Kidney tubule cell (primary cell): ENCODE data around the gene PTPRJ.
A peak's percentile ranks its signal among the peaks of the same experiment; 100 is the strongest.

ENCODE experiments used
- DNase-seq: peaks from one replicate; pipeline ENCODE4 v3.0.0-alpha.2; 2018; ENCODE audit warnings: low spot score

Gene PTPRJ

GRCh38 chr11:47997063-47998053, 17.0 kb downstream of the PTPRJ start:
- no peak for DNase-seq

DNA sequence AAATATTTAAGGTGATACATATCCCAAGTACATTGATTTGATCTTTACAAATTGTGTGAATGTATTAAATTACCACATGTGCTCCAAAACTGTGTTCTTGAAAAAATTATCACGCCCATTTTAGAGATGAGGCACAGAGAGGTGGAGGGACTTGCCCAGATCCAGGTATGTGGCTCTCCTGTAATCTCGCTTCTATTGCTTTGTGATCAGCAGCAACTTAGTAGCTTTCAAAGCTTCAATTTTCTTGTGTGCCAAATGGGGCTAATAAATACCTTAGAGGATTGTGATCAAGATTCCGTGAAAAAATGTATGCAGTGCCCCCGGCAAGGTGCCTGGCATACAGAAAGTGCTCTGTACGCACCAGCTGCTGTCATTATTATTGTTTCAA, 18.0 kb downstream of the PTPRJ start:
- DNase-seq, result no peak

GRCh38 chr11:47998733-47999359, 18.5 kb downstream of the PTPRJ start:
- DNase-seq, result peak; percentile 95

DNA sequence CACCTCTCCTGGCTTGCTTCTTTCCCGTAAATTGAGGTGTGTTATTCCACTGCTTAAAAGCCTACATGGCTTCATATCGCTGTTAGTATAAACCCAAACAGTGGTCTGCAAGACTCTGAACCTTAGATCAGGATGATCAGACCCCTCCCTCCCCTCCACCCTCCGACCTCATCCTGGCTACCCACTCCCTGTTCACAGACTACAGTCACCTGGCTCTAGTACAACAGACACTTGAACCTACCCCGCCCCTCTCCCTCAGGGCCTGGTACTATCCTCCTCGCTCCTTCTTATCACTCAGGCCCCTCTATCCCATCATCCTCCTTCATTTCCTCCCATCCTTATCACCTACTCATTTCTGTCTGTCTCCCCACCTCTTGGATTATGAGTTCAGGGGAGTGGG, 20.1 kb downstream of the PTPRJ start:
- DNase-seq, result no peak

DNA sequence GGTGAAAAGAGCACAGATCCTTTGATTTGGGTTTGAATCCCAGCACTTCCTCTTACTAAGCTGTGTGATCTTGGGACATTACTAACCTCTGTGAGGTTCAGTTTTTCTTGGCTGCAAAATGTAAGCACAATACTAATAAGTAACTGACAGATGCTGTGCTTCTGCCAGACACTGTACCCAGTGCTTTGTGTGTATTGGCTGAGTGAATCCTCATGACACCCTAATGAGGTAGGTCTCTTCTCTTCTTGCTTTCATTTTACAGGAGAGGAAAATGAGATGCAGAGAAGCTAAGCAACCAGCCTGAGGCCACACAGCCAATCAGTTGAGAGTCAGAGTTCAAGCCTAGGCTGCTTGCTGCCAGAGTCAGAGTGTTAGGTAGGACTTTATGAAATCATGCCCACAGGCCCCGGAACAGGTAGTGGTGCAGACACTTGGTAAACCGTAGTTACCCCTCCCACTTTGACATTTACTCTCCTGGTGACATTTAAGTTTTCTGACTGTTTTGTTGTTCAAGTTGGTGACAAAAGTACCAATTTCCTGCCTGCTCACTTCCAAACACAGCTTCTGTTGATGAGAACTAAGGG, 21.2 kb downstream of the PTPRJ start:
- peak; percentile 94 for DNase-seq

DNA sequence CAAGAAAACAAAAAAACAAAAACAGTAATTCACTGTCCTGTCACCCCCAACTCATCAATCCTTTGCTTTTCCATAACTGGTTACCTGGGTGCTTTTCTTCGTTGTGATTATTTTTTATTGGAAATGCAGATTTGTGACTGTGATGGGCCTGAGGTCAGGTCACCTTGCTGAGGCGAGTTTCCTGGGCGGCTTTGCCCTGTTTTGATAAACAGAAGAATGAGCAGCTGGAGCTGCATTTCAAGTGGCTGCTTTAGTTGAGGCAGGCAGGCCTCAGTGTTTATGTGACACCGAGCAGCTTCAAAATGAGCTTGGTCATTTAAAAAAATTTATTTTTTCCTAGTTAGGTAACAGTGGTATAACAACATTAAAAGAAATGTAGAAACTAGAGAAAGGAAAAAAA, 22.2 kb downstream of the PTPRJ start:
- no peak for DNase-seq

GRCh38 chr11:48003926-48004325, 23.6 kb downstream of the PTPRJ start:
- DNase-seq, result no peak

GRCh38 chr11:48004456-48004855, 24.1 kb downstream of the PTPRJ start:
- DNase-seq, result no peak

DNA sequence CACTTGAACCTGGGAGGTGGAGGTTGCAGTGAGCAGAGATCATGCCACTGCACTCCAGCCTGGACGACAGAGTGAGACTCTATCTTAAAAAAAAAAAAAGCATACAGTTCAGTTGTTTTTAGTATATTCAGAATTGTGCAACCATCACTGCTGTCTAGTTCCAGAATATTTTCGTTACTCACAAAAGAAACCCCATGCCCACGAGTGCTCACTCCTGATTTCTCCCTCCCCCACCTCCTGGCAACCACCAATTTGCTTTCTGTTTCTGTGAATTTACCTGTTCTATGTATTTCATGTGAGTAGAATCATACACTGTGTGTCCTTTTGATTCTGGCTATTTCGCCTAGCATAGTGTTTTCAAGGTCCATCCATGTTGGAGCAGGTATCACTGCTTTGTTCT, 24.8 kb downstream of the PTPRJ start:
- DNase-seq, result no peak

DNA sequence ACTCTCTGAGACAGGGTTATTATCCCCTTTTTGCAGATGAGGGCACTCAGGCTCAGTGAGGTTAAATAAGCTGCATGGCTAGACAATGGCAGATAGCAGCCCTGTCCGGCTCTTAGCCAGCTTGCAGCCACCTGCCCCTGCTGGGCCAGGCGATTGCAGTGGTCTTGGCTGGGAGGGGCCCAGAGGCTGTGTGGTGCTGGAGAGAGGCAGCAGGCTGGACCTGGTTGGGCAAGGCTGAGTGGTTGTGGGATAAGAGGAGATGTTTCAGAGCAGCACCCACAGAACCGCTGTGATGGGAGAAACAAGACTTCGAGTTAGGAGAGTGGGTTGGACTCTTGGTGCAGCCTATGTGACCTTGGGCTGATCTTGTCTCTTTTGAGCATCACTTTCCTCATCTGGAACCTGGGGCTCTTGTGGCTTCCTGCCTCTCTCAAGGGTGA, 25.5 kb downstream of the PTPRJ start:
- no peak for DNase-seq

- DNase-seq, result peak; percentile 53
Observed at GRCh38 chr11:48006301-48006992, 26.1 kb downstream of the PTPRJ start.

GRCh38 chr11:48007677-48008076, 27.3 kb downstream of the PTPRJ start:
- peak; percentile 32 for DNase-seq

DNA sequence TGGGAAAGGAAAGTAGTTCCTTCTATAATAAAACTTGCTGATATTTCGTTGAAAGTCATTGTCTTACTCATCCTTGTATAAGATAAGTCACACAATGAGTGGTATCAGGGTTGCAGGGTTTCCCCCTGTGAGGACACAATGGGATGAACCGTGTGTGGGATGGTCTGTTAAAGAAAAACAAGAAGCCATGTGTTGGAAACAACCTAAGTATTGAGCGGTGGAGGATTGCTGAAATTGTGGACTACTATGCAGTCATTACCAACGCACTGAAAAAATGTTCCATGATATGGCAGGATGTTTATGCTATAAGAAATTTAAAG, 28.6 kb downstream of the PTPRJ start:
- DNase-seq, result no peak

DNA sequence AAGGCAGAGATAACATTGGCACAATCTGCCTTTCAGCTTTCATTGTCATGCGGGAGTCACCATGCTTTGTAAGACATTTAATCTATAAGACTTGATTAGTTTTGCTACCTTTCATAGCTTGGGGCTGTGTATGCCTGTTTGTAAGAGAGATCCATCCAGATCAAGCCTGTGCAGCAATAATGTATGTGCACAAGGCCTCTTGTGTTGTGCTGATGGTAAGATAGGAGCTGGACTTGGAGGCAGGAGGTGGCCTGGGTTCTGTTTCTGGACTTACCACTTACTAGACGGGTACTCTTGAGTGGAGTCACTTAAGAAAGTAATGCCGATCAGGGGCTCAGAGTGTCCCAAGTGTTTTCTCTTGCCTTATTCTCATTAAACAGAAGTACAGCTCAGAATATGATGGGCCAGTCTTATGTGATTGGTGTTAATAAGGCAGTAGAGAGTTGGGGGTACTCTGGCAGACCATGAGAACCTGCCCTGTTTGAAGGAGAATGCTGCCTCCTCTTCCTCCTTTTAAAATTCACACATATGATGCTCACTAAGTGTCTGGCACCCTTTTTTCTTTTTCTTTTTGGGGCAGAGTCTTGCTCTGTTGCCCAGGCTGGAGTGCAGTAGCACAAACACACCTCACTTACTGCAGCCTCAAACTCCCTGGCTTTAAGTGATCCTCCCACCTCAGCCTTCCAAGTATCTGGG, 30.9 kb downstream of the PTPRJ start:
- no peak for DNase-seq

GRCh38 chr11:48011798-48012391, 31.5 kb downstream of the PTPRJ start:
- DNase-seq, result no peak

GRCh38 chr11:48013269-48013901, 33.0 kb downstream of the PTPRJ start:
- peak; percentile 96 for DNase-seq

- DNase-seq, result no peak
Observed at GRCh38 chr11:48014917-48015316, 34.6 kb downstream of the PTPRJ start.

DNA sequence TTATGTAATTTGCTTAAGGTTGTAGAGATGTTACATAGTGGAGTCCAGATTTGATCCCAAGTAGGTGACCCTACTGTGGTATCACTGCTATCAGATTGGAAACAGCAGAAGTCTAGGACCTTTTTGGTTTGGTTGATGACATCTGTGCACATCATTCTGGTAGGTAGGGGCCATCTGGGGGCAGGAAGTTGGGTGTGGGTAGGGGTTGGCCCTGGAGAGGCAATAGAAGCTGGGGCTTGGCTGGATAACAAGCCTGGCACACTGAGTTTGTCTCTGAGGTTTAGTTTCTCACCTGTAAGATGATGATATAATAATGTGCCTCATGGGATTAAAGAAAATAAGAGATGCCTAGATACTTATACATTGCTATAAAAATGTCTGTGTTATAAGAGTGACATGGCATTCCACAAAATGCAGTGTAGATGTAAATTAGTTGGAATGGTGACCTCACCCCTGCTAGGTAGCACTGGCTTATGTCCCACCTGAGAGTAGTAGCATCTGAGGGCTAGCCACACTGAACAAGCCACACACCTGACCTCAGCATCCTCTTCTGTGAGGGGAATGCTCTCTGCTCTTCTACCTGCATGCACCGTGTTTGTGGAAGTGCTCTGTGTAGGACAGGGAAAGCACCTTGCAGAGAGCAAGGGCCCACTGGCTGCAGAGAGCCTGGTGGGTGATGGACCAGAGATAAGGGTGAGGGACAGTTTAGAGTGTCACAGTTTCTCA, 36.9 kb downstream of the PTPRJ start:
- peak; percentile 18 for DNase-seq

DNA sequence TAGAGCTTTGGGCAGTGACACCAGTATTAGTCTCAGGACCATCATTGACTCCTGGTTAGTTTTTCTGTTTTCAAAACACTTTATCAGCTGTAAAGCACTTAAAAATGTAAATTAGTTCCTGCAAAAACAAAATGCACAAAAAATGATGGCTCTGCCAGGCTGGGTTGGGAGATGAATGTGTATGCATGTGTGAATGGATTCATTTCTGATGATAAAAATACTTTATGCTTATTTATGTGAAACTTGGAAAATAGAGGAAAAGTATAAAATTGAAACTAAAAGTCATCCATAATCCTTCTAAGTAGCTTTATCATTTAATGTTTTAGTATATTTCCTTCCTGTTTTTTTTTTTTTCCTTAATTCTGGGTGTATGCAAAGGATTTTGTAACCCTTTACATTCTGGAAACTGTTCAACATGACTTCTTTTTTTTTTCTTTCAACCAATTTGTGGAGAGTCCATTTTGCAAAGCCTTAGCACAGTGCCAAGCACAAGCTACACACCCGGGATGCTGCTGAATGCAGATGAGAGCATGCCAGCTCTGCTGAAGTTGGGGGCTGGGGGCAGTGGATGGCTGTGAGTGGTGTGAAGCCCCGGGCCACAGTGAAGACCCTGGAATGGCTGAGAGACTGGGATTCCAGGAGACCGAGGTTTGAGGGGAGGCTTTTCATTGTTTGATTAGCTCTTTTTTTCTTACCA, 37.6 kb downstream of the PTPRJ start:
- DNase-seq, result no peak
